Activated CD8-positive, alpha-beta T cell treated with anti-CD3 and anti-CD28 coated beads for 36 hours (primary cell): ENCODE measurements around the gene TULP1. TPM values are rescaled to one million over a fixed set of nuclear protein-coding genes. Genes with fewer than 3 reads are reported as not detected.

Source experiments
- ATAC-seq: fragments of 200-7000 bp; cut with Tn5 transposase; one replicate; pipeline ENCODE4 v1.10.0; 2021; ENCODE audit warnings: mild to moderate bottlenecking, moderate library complexity
- CTCF ChIA-PET: fragments of 350-600 bp; sonication (Branson Sonifier 250); formaldehyde crosslinking; loops from one replicate; lab custom pipeline; 2021; ENCODE audit warnings: antibody characterized with exemption; lab: Charles Lee
- POLR2A ChIA-PET: fragments of 350-600 bp; sonication (Branson Sonifier 250); formaldehyde crosslinking; loops from one replicate; lab custom pipeline; 2021; ENCODE audit warnings: antibody characterized with exemption; lab: Charles Lee
- DNase-seq: peaks from one replicate; pipeline ENCODE4 v3.0.0-alpha.2; 2020
- H3K27ac Mint-ChIP-seq: one replicate; pipeline ENCODE4 v1.8.0; 2021; ENCODE audit warnings: mild to moderate bottlenecking, mixed read lengths
- H3K27me3 Mint-ChIP-seq: one replicate; pipeline ENCODE4 v1.8.0; 2021; ENCODE audit warnings: mixed read lengths
- H3K36me3 Mint-ChIP-seq: one replicate; pipeline ENCODE4 v1.8.0; 2021; ENCODE audit warnings: low read depth, mixed read lengths
- H3K4me1 Mint-ChIP-seq: one replicate; pipeline ENCODE4 v1.8.0; 2021; ENCODE audit warnings: low read depth, mixed read lengths
- H3K4me3 Mint-ChIP-seq: one replicate; pipeline ENCODE4 v1.8.0; 2021; ENCODE audit warnings: mild to moderate bottlenecking, moderate library complexity, mixed read lengths
- H3K9me3 Mint-ChIP-seq: one replicate; pipeline ENCODE4 v1.8.0; 2021; ENCODE audit warnings: mixed read lengths
- intact Hi-C: fragments of 100-400 bp; cut with micrococcal nuclease; formaldehyde crosslinking; loops from one replicate; pipeline ENCODE4 v1.10.0; 2022
- total RNA-seq, 2 experiments: library from RNA; stranded (reverse); gene quantifications; one replicate each; pipeline ENCODE4 v1.2.3, GENCODE V29; 2021
- TF ChIP-seq, protein P1 (sequence below): fragments of 200-600 bp; IDR thresholded peaks from one replicate; pipeline ENCODE4 v1.8.0; 2022; ENCODE audit warnings: antibody characterized with exemption, mild to moderate bottlenecking

TULP1 gene
- total RNA-seq, 2 experiments from 2014 or later, result not detected

DNA sequence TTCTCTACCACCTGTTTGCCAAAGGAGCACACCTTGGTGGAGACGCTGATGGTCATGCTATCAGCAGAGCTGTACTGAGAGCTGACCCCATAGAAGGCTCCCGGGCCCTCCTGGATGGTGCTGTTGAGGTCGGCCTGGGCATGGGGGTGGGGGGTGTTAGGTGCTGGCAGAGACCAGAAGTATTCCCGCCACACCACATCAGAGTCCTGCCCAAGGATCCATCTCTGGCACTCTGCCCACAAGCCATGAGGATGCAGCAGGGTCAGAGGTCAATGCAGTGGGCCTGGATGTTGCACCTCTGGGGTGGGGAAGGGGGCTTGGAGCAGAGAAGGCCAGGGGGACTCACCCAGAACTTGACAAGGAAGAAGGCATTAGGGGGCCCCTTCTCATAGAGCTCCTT lies 37.1 kb downstream of the TULP1 start:
- TF ChIP-seq, protein P1, sequence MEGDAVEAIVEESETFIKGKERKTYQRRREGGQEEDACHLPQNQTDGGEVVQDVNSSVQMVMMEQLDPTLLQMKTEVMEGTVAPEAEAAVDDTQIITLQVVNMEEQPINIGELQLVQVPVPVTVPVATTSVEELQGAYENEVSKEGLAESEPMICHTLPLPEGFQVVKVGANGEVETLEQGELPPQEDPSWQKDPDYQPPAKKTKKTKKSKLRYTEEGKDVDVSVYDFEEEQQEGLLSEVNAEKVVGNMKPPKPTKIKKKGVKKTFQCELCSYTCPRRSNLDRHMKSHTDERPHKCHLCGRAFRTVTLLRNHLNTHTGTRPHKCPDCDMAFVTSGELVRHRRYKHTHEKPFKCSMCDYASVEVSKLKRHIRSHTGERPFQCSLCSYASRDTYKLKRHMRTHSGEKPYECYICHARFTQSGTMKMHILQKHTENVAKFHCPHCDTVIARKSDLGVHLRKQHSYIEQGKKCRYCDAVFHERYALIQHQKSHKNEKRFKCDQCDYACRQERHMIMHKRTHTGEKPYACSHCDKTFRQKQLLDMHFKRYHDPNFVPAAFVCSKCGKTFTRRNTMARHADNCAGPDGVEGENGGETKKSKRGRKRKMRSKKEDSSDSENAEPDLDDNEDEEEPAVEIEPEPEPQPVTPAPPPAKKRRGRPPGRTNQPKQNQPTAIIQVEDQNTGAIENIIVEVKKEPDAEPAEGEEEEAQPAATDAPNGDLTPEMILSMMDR, result no peak
- POLR2A ChIA-PET, result interaction anchor here (0.9 to 24.5 kb wide), 3 partner anchors 4 to 177 kb away, joined by 3 to 327 read pairs (median 327); partner anchors contain the start of genes RPL10A and TEAD3
- Mint-ChIP-seq H3K4me3 (no peak overlapping the region), H3K27ac (no peak overlapping the region), H3K36me3 (peaks cover 25% of the 10 kb centered on the region), H3K4me1 (peaks cover 25% of the 10 kb centered on the region), H3K9me3 (no peaks in the 10 kb centered on the region), H3K27me3 (no peaks in the 10 kb centered on the region)
- intact Hi-C loops, result no loop called here
- CTCF ChIA-PET, result no interaction called here
- no peak for DNase-seq
- ATAC-seq, result no peak

DNA sequence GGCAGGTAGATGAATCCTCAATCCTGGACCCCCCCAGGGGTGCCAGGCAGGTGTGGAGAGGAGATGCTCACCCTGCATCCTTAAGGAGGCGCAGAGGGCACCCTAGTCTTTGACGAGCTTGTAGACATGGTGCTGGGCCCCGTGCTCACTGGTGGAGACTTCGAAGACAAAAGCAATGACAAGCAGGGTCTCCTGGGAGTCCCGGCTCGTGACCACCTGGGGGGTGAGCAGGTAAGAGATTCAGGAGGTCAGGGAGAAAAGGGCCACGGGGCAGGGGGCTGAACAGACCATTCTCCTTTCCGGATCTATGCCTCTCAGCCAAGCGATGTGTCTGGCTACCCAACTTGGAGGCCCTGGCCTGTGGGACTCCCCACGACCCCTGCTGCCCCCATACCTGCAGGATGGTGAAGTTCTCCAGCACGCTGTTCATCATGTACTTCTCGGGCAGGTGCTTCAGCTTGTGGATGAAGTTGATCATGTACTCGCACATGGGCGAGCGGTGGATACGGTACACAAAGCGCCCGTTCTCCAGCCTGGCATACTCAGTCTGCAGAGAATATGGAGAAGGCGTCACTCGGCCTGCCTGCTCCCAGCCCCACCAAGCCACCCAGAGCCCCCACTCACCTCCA lies 37.6 kb downstream of the TULP1 start:
- no peaks in the 10 kb centered on the region for H3K9me3 Mint-ChIP-seq
- H3K4me3 Mint-ChIP-seq, result no peak overlapping the region
- TF ChIP-seq, protein P1, result no peak
- POLR2A ChIA-PET, result interaction anchor here (3.3 to 24.5 kb wide), 3 partner anchors 3 to 176 kb away, joined by 24 to 327 read pairs (median 327); partner anchors contain the start of genes DEF6, RPL10A and TEAD3
- intact Hi-C loops, result no loop called here
- H3K27ac Mint-ChIP-seq, result no peak overlapping the region
- no peak for DNase-seq
- H3K27me3 Mint-ChIP-seq, result no peaks in the 10 kb centered on the region
- H3K36me3 Mint-ChIP-seq, result peaks cover 30% of the 10 kb centered on the region
- ATAC-seq, result peak; percentile 1
- CTCF ChIA-PET, result no interaction called here
- peaks cover 28% of the 10 kb centered on the region for H3K4me1 Mint-ChIP-seq

DNA sequence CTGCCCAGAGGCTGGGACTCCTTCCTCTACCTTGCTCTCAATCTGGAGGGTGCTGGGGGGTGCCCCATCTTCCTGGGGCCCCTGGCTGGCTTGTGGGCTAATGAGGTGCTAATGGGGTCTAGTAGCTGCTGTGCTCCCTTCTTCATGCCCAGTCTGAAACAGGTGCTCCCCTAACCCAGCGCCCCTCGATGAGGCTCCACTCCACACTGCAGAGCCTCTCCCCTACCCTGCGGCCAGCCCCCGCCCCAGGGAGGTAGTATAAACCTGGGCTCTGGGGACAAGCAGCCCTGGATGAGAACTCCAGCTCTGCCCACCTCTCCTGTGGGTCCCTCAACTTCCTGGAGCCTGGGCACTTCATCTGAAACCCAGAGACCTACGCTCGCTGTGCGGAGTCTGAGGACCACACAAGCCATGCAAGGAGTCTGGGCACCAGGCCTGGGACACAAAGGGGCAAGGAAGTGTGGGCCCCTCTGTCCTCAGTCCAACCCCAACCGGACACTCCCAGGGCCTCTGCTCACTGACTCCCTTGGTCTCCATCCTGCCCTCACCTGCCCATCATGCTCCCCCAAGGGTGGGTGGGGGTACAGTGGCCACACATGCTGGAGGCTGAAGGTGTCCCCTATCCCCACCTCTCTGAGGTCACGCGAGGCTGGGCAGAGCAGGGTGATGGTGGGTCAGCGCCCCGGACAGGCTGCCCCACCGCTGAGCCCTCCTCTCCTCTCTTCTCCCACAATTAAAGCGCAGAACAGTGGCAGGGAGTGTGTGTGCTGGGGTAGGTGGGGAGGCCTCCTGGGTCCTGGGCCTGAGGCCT lies 38.4 kb downstream of the TULP1 start:
- peaks cover 37% of the 10 kb centered on the region for H3K36me3 Mint-ChIP-seq
- H3K27me3 Mint-ChIP-seq, result no peaks in the 10 kb centered on the region
- no peaks in the 10 kb centered on the region for H3K9me3 Mint-ChIP-seq
- TF ChIP-seq, protein P1, result no peak
- DNase-seq, result no peak
- H3K27ac Mint-ChIP-seq, result peak overlapping the region; percentile 70
- peaks cover 34% of the 10 kb centered on the region for H3K4me1 Mint-ChIP-seq
- ChIA-PET CTCF (no interaction called here), POLR2A (interaction anchor here (1.0 to 16.3 kb wide), 6 partner anchors 13 to 252 kb away, joined by 3 to 327 read pairs (median 14); partner anchors contain the start of genes DEF6, PPARD and TEAD3)
- intact Hi-C loops, result no loop called here
- no peak overlapping the region for H3K4me3 Mint-ChIP-seq
- ATAC-seq, result peak; percentile 31

DNA sequence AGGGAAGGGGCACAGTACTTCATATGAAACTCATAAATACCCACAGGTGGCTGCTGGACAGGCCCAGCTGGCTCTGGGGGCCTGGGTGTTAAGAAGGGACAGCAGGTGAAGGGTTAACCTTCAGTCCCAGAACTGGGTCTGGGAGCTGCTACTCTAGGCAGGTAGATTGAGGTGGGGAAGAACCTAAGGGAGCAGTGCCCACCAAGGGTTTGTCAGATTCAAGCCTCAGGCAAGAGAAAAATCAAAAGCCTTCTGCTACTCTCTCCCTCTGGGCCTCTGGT lies 38.9 kb downstream of the TULP1 start:
- no peak for ATAC-seq
- Mint-ChIP-seq H3K36me3 (peaks cover 43% of the 10 kb centered on the region), H3K9me3 (no peaks in the 10 kb centered on the region), H3K27me3 (no peaks in the 10 kb centered on the region), H3K27ac (peak overlapping the region; percentile 70), H3K4me1 (peaks cover 34% of the 10 kb centered on the region), H3K4me3 (no peak overlapping the region)
- ChIA-PET CTCF (interaction anchor here (1.7 kb wide), 1 partner anchor 9 kb away, joined by 5 read pairs; no protein-coding TSS in a partner anchor), POLR2A (interaction anchor here (0.6 to 16.3 kb wide), 9 partner anchors 14 to 252 kb away, joined by 3 to 327 read pairs (median 4); partner anchors contain the start of genes DEF6, PPARD and TEAD3)
- DNase-seq, result no peak
- intact Hi-C loops, result no loop called here
- TF ChIP-seq, protein P1, result no peak
